ENCODE data around the gene PYGM.

Gene PYGM

DNA sequence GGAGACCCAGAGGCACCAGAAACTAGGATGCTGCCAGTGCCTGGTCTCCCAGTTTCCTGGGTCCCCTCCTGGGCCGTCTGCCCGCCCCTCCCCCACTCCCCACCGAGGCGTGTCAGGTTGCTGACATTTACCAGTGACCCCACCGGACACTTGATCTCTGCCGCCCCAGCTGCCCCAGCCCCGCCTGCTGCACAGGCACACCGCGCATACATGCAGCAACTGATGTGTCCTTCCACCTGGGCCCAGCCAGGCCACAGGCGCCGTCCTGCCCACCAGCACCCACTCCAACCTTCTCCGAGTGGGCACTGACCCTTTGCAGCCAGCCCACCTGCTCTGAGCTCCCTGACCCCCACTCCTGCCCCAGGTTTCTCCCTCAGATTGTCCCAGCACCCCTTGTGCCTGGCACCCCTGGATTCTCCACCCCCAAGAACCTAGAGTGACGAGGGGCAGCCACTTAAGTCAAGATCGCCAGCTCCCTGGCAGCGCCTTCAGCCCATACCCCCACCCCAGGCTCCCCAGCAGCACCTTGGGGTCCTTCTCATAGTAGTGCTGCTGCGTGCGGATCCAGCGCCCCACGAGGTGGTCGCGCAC, 548 bp downstream of the PYGM start:
- no peak overlapping the region for H3K27ac ChIP-seq
- TF ChIP-seq, protein P1, sequence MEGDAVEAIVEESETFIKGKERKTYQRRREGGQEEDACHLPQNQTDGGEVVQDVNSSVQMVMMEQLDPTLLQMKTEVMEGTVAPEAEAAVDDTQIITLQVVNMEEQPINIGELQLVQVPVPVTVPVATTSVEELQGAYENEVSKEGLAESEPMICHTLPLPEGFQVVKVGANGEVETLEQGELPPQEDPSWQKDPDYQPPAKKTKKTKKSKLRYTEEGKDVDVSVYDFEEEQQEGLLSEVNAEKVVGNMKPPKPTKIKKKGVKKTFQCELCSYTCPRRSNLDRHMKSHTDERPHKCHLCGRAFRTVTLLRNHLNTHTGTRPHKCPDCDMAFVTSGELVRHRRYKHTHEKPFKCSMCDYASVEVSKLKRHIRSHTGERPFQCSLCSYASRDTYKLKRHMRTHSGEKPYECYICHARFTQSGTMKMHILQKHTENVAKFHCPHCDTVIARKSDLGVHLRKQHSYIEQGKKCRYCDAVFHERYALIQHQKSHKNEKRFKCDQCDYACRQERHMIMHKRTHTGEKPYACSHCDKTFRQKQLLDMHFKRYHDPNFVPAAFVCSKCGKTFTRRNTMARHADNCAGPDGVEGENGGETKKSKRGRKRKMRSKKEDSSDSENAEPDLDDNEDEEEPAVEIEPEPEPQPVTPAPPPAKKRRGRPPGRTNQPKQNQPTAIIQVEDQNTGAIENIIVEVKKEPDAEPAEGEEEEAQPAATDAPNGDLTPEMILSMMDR (conservative IDR thresholded peaks at IDR 0.05) = no peak

DNA sequence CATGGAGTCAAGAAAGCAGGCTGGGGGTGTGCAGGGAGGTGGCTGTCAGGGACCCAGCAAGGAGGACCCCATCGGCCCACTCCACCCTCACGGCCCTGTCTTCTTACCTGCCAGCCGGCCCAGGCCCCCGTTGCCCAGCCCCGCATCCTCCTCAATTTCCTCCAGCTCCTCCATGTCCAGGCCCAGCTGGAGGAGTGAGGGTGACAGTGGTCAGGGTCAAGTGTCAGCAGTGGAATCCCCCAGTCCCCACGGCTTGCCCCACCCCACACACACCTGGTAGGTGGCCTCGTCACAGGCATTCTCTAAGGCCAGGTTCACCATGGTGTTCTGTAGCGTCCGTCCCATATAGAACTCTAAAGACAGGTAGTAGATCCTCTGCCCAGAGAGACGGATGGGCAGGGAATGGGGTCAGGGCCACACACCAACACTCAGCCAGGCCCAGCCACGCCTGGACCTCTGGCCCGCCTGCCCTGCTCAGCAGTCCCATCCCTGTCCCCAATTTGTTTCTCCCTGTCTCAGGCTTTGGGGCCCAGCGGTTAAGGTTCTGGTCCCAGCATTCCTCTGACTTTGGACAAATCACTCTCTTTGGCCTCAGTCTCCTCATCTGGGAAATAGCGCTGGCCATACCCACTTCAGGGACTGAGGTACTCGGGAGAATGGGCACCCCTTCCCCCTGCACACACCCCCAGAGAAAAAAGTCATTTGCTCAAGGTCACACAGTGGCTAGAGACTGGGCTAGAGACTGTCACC, 1.3 kb downstream of the PYGM start:
- TF ChIP-seq, protein P1 (conservative IDR thresholded peaks at IDR 0.05) = no peak
- TF ChIP-seq ZFX (IDR thresholded peaks at IDR 0.05) = no peak
- no peak overlapping the region for H3K27ac ChIP-seq

DNA sequence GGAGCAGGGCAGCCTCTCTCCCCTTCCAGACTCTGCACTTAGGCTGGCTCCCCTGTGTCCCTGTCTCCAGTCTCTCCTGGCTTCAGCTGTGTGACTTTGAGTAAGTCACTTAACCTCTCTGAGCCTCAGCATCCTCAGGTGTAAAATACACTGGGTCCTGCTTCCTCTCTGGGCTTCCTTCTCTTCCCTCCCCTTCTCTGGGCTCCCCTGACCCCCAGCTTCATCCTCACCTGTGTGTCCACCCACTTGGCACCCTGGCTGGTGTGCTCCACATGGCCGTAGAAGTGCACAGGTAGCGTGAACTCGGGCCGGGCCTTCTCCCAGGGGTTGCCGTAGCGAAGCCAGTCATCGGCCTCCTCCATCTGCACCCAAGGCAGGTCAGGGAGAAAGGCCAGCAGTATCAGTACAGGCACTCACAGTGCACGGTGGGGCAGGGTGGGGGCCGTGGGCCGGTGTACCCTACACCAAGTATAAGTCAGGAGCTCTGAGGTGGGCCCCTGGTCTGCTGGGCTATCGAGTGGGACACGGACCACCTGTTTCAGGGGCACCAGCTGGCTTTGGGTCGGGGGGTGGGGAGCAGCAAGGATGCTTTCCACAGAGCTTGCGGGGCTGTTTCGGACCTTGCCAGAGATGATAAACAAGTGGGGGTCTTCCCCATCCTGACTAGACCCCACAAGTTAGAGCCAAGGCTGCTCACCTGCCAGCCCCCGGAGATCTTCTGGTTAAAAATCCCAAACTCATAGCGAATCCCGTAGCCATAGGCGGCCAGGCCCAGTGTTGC, 2.0 kb downstream of the PYGM start:
- TF ChIP-seq, protein P1 (conservative IDR thresholded peaks at IDR 0.05) = no peak
- no peak for TF ChIP-seq ZFX (IDR thresholded peaks at IDR 0.05)

DNA sequence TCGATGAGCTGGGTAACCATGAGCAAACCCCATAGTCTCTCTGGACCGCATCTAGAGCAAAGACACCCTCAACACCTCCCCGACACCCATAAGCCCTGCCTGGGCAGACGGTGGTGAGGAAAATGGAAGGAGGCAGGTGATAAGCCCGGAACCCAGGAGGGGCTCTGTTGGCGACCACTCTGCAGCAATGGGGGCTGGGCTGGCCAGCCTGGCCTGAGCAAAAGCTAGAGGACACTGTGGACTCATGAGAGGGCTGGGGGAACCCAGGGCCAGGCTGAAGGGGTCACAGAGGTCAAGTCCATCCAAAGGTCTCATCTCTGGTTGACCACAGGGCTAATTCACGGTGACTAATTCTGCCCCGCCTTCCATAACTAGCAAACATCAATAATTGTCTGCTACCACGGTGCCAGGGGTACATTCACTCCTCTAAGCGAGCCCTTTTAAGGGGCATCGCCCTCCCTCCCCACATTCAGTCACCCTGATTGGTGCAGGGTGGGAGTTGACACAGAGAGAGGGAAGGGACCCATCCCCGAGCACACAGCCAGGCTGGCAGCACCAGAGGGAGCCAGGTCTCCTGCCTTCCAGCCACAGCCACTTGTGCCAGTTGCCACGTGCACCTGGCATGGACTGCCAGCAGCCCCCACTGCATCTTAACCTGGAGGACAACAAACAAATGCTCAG, 4.0 kb downstream of the PYGM start:
- TF ChIP-seq, protein P1 (conservative IDR thresholded peaks at IDR 0.05) = no peak
- no peak overlapping the region for H3K27ac ChIP-seq

More for the DNA sequence above, 2.0 kb downstream of the PYGM start:
- no peak overlapping the region for H3K27ac ChIP-seq

DNA sequence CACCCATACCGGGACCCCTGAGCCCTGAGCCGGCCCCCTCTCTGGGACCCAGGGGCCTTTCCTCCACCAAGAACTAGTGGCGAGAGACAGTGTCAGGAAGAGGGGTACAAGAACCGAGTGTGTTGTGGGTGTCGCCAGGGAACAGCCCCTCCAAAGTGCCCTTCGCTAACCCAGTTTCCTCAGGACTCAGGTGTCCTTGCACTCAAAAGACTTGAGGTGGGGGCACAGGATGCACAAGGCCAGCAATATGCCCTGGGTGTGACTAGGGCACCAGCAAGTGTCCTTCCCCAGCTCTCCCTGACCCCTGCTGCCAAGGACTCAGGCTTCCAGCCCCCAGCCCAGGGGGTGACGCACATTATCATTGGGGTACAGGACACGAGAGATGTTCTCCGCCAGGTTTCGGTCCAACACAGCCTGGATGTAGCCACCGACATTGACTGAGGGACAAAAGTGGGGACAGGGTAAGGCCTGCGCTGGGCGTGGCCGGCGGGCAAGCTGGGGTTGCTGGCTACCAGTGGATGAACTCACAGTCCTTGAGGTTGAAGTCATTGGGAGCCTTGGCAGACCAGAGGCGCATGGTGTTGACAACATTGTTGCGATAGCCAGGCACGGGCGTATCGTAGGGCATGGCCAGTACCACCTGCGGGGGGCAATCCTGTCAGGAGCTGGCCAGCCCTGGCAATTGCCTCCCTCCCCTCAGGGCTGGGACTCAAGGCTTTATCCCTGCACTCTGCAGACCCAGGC, 4.7 kb downstream of the PYGM start:
- no peak overlapping the region for H3K27ac ChIP-seq
- TF ChIP-seq, protein P1 (conservative IDR thresholded peaks at IDR 0.05) = no peak
- no peak for TF ChIP-seq ZFX (IDR thresholded peaks at IDR 0.05)

DNA sequence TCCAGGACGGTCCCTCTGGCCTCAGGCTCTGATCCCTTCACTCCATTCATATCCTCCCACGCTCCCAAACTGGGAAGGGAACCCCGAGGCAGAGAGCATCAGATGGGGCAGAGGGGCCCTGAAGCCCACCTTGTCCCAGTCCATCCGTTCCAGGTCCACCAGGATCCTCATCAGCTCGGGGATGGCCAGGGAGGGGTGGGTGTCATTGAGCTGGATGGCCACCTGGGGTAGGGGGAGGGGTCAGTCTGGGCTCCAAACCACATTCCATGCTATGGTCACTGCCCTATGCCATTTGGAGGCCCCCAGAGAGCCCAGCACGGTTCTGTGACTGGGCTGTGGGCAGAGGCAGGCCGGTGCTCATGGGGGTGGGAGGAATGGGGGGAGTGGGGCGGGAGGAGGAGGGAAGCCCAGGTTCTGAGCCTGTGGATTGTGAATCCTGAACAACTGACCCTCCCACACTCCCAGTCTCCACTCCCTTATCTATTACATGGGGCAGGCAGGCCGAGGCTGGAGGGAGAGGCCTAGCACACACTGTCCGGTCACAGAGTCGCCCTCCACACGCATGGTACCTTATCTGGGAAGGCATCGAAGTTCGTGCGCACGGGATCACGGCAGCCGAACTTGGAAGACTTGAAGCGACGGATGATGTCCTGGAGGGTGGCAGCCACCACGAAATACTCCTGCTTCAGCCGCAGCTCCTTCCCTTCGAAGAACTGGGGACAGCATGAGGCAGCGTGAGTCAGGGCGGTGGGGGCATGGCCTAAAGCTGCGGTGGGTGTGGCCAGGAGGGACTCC, 5.5 kb downstream of the PYGM start:
- H3K27ac ChIP-seq = no peak overlapping the region
- no peak for TF ChIP-seq ZFX (IDR thresholded peaks at IDR 0.05)
- TF ChIP-seq, protein P1 (conservative IDR thresholded peaks at IDR 0.05) = no peak
